IPS-15b (cell line): ENCODE data around the gene MAMDC2.

ENCODE experiments used
- H3K27me3 ChIP-seq: one replicate; pipeline ENCODE4 v1.6.1; 2013; ENCODE audit warnings: low read length; ENCODE audit not compliant: control insufficient read depth, insufficient read depth
- H3K36me3 ChIP-seq: one replicate; pipeline ENCODE4 v1.6.1; 2013; ENCODE audit warnings: low read length; ENCODE audit not compliant: control insufficient read depth, insufficient read depth
- H3K4me1 ChIP-seq: one replicate; pipeline ENCODE4 v1.6.1; 2013; ENCODE audit warnings: mild to moderate bottlenecking, low read length; ENCODE audit not compliant: control insufficient read depth, insufficient read depth
- H3K4me3 ChIP-seq: one replicate; pipeline ENCODE4 v1.5.1; 2013; ENCODE audit warnings: low read depth, low read length
- H3K9ac ChIP-seq: one replicate; pipeline ENCODE4 v1.6.1; 2013; ENCODE audit warnings: low read depth, mild to moderate bottlenecking, low read length
- H3K9me3 ChIP-seq: one replicate; pipeline ENCODE4 v1.6.1; 2013; ENCODE audit warnings: mild to moderate bottlenecking, low read length; ENCODE audit not compliant: control insufficient read depth, insufficient read depth

Gene MAMDC2

GRCh38 chr9:70055406-70056210 is 12.0 kb downstream of the MAMDC2 start:
- Histone ChIP-seq H3K4me3 (no peak overlapping the region), H3K27me3 (no peaks in the 10 kb centered on the region), H3K36me3 (no peaks in the 10 kb centered on the region)

GRCh38 chr9:70056211-70056944 is 12.7 kb downstream of the MAMDC2 start:
- Histone ChIP-seq H3K4me1 (peaks cover 3% of the 10 kb centered on the region), H3K9ac (no peak overlapping the region), H3K27me3 (no peaks in the 10 kb centered on the region), H3K9me3 (no peaks in the 10 kb centered on the region), H3K4me3 (no peak overlapping the region), H3K36me3 (no peaks in the 10 kb centered on the region)

More at GRCh38 chr9:70055406-70056210, 12.0 kb downstream of the MAMDC2 start:
- no peaks in the 10 kb centered on the region for H3K9me3 ChIP-seq
- H3K9ac ChIP-seq = no peak overlapping the region
- H3K4me1 ChIP-seq = peaks cover 3% of the 10 kb centered on the region

GRCh38 chr9:70058569-70059116 is 15.0 kb downstream of the MAMDC2 start:
- Histone ChIP-seq H3K27me3 (no peaks in the 10 kb centered on the region), H3K36me3 (no peaks in the 10 kb centered on the region), H3K4me3 (no peak overlapping the region), H3K9me3 (no peaks in the 10 kb centered on the region), H3K9ac (no peak overlapping the region), H3K4me1 (peaks cover 3% of the 10 kb centered on the region)

GRCh38 chr9:70060148-70060882 is 16.7 kb downstream of the MAMDC2 start:
- Histone ChIP-seq H3K4me3 (no peak overlapping the region), H3K4me1 (peaks cover 3% of the 10 kb centered on the region), H3K9me3 (no peaks in the 10 kb centered on the region), H3K27me3 (no peaks in the 10 kb centered on the region), H3K36me3 (no peaks in the 10 kb centered on the region), H3K9ac (no peak overlapping the region)

GRCh38 chr9:70060883-70061507 is 17.3 kb downstream of the MAMDC2 start:
- Histone ChIP-seq H3K9me3 (no peaks in the 10 kb centered on the region), H3K4me3 (no peak overlapping the region), H3K9ac (no peak overlapping the region), H3K27me3 (no peaks in the 10 kb centered on the region), H3K36me3 (no peaks in the 10 kb centered on the region), H3K4me1 (peaks cover 3% of the 10 kb centered on the region)

- Histone ChIP-seq H3K36me3 (no peaks in the 10 kb centered on the region), H3K27me3 (no peaks in the 10 kb centered on the region), H3K4me3 (no peak overlapping the region), H3K9me3 (no peaks in the 10 kb centered on the region), H3K9ac (no peak overlapping the region), H3K4me1 (peaks cover 3% of the 10 kb centered on the region)
Observed at GRCh38 chr9:70061776-70062175, 18.1 kb downstream of the MAMDC2 start.

- Histone ChIP-seq H3K9ac (no peak overlapping the region), H3K9me3 (no peaks in the 10 kb centered on the region), H3K27me3 (no peaks in the 10 kb centered on the region), H3K4me1 (peaks cover 3% of the 10 kb centered on the region), H3K36me3 (no peaks in the 10 kb centered on the region), H3K4me3 (no peak overlapping the region)
Observed at GRCh38 chr9:70064496-70064895, 20.8 kb downstream of the MAMDC2 start.

- H3K9me3 ChIP-seq = no peaks in the 10 kb centered on the region
- H3K27me3 ChIP-seq = no peaks in the 10 kb centered on the region
- H3K9ac ChIP-seq = no peak overlapping the region
- H3K4me3 ChIP-seq = no peak overlapping the region
- H3K36me3 ChIP-seq = no peaks in the 10 kb centered on the region
- H3K4me1 ChIP-seq = peaks cover under 1% of the 10 kb centered on the region
Observed at GRCh38 chr9:70065572-70065971, 21.9 kb downstream of the MAMDC2 start.

- H3K4me1 ChIP-seq = no peaks in the 10 kb centered on the region
- no peak overlapping the region for H3K9ac ChIP-seq
- no peak overlapping the region for H3K4me3 ChIP-seq
- H3K36me3 ChIP-seq = no peaks in the 10 kb centered on the region
- no peaks in the 10 kb centered on the region for H3K9me3 ChIP-seq
- no peaks in the 10 kb centered on the region for H3K27me3 ChIP-seq
Observed at GRCh38 chr9:70066418-70066817, 22.8 kb downstream of the MAMDC2 start.

GRCh38 chr9:70066874-70067273 is 23.2 kb downstream of the MAMDC2 start:
- no peak overlapping the region for H3K9ac ChIP-seq
- H3K4me3 ChIP-seq = no peak overlapping the region
- no peaks in the 10 kb centered on the region for H3K4me1 ChIP-seq
- no peaks in the 10 kb centered on the region for H3K9me3 ChIP-seq
- no peaks in the 10 kb centered on the region for H3K36me3 ChIP-seq
- H3K27me3 ChIP-seq = no peaks in the 10 kb centered on the region

- H3K4me1 ChIP-seq = no peaks in the 10 kb centered on the region
- no peak overlapping the region for H3K4me3 ChIP-seq
- H3K9me3 ChIP-seq = no peaks in the 10 kb centered on the region
- no peak overlapping the region for H3K9ac ChIP-seq
- no peaks in the 10 kb centered on the region for H3K27me3 ChIP-seq
- no peaks in the 10 kb centered on the region for H3K36me3 ChIP-seq
Observed at GRCh38 chr9:70069704-70070103, 26.1 kb downstream of the MAMDC2 start.
